H4 (cell line): ENCODE data around the gene MXI1. TPM values are rescaled to one million over a fixed set of nuclear protein-coding genes. Genes with fewer than 3 reads are reported as not detected.
"Not testable (repeated sequence)": the region's sequence is repeated elsewhere in the genome, so short reads cannot be mapped to it uniquely, and the experiment has no call there.

Experiments used
- DNase-seq: peaks from one replicate; pipeline ENCODE4 v3.0.0-alpha.2; 2015; ENCODE audit warnings: low spot score
- total RNA-seq: library from RNA; depleted of rRNA; stranded (reverse); fragments of >200 nt; shearing (Covaris generic); gene quantifications from 2 replicates; pipeline ENCODE4 v1.2.3, GENCODE V29; 2014

Gene MXI1
- total RNA-seq, 1 experiment from 2014 or later = 16.7 TPM

GRCh38 chr10:110181451-110181850, 26.0 kb upstream of the MXI1 start:
- DNase-seq = no peak

- no peak for DNase-seq
Measured at GRCh38 chr10:110181911-110182310, 25.5 kb upstream of the MXI1 start.

- no peak for DNase-seq
Measured at GRCh38 chr10:110184398-110184797, 23.0 kb upstream of the MXI1 start.

- not testable (repeated sequence) for DNase-seq
Measured at GRCh38 chr10:110185646-110186182, 21.7 kb upstream of the MXI1 start.

- no peak for DNase-seq
Measured at GRCh38 chr10:110190170-110190569, 17.2 kb upstream of the MXI1 start.

- DNase-seq = peak; percentile 31
Measured at GRCh38 chr10:110192552-110192951, 14.9 kb upstream of the MXI1 start.

GRCh38 chr10:110200503-110200902, 6.9 kb upstream of the MXI1 start:
- no peak for DNase-seq

- DNase-seq = not testable (repeated sequence)
Measured at GRCh38 chr10:110201046-110201445, 6.4 kb upstream of the MXI1 start.

- no peak for DNase-seq
Measured at GRCh38 chr10:110203500-110204455, 3.6 kb upstream of the MXI1 start.

GRCh38 chr10:110205051-110205675, 2.2 kb upstream of the MXI1 start:
- DNase-seq = no peak

GRCh38 chr10:110207805-110208613, 604 bp downstream of the MXI1 start:
- DNase-seq = no peak

- no peak for DNase-seq
Measured at GRCh38 chr10:110208614-110209453, 1.4 kb downstream of the MXI1 start.

GRCh38 chr10:110209454-110209925, 2.1 kb downstream of the MXI1 start:
- DNase-seq = peak; percentile 44

- no peak for DNase-seq
Measured at GRCh38 chr10:110209926-110210673, 2.7 kb downstream of the MXI1 start.

GRCh38 chr10:110210674-110211464, 3.5 kb downstream of the MXI1 start:
- DNase-seq = peak; percentile 99

- DNase-seq = no peak
Measured at GRCh38 chr10:110211465-110211843, 4.0 kb downstream of the MXI1 start.

- DNase-seq = no peak
Measured at GRCh38 chr10:110212119-110213006, 5.0 kb downstream of the MXI1 start.

GRCh38 chr10:110214371-110214826, 7.0 kb downstream of the MXI1 start:
- peak; percentile 53 for DNase-seq
